ENCODE measurements around the gene SH3RF3. TPM values are rescaled to one million over a fixed set of nuclear protein-coding genes. Genes with fewer than 3 reads are reported as not detected.
A peak's percentile ranks its signal among the peaks of the same experiment; 100 is the strongest.

The SH3RF3 gene
- total RNA-seq, 2 donors from 2014 or later, result 1.0 to 1.7 TPM

DNA sequence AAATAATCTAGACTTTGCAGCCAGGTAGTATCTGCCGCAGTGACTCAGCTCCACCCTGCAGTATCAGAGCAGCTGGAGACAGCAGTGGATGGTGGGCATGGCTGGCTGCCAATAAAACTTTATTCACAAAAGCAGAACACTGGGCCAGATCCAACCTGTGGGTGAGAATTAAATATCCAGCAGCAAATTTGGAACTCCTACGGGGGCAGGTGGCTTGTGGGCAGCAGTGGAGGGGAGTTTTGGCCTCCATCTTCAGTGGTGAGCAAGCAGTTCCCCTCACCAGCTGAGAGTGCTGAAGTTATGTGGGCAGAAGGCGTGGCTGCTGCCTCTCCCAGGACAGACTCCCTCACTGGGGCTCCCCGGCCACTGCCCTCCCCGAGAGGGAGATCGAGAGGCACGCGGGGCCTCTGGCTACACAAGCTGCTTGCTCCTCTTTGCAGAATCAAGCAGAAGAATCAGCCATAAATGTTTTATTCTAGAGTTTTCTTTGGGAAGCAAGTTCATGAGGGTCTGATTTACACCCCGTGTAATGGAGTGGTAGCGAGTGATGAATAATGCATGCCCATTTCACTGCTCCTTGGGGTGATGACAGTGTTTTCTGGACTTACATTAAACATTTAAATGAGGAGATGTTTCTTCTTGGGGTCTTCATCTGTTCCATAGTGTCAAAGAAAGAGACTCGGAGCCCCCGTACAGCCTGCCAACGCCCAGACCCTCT lies 280.5 kb downstream of the SH3RF3 start:
- H3K27ac Mint-ChIP-seq, result no peak overlapping the region
- no peaks in the 10 kb centered on the region for H3K9me3 Mint-ChIP-seq
- no peak for ATAC-seq
- no peak for DNase-seq (ENCODE audit: low spot score in 2 of 2)
- no peaks in the 10 kb centered on the region for H3K36me3 Mint-ChIP-seq

DNA sequence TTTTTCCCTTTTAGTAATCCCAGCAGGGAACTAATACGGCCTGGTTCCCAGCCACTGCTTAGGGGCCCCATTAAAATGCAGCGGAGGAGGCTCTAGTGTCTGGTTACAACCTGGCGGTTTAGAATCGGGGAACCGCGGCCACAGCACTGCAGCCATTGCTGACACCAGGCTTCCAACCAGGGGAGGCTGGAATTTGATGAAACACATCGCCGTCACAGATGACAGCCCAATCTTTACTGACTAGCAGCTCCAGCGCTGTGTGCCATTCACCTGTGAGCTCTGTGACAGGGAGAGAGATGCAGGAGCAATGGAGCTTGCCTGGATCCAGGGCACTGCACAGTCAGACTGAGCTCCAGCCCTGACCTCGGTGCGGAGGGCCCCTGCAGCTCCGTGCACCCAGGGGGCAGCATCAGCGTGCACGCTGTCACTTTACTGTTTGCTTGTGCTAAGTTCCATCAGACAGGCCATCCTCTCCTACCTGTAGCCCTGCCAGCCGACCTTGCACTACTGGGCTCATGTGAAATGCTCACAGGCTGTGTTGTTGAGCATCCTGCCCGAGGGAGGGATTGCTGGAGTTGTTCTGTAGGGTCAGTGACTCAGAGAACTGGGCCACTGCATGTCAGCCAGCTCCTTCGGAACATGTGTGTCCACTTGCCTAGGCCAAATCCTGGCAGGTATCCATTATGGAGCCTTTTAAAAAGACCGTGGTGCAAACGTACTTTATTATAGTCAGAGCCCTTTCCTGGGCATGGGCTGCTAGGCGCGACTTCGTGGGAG lies 281.2 kb downstream of the SH3RF3 start:
- no peak for DNase-seq (ENCODE audit: low spot score in 2 of 2)
- no peaks in the 10 kb centered on the region for H3K9me3 Mint-ChIP-seq
- H3K36me3 Mint-ChIP-seq, result no peaks in the 10 kb centered on the region
- no peak for ATAC-seq
- H3K27ac Mint-ChIP-seq, result no peak overlapping the region

GRCh38 chr2:109411640-109412325 lies 282.8 kb downstream of the SH3RF3 start:
- Mint-ChIP-seq H3K27ac (no peak overlapping the region), H3K9me3 (no peaks in the 10 kb centered on the region), H3K36me3 (no peaks in the 10 kb centered on the region)
- ATAC-seq (no peak), DNase-seq (ENCODE audit: low spot score in 2 of 2) (no peak)

DNA sequence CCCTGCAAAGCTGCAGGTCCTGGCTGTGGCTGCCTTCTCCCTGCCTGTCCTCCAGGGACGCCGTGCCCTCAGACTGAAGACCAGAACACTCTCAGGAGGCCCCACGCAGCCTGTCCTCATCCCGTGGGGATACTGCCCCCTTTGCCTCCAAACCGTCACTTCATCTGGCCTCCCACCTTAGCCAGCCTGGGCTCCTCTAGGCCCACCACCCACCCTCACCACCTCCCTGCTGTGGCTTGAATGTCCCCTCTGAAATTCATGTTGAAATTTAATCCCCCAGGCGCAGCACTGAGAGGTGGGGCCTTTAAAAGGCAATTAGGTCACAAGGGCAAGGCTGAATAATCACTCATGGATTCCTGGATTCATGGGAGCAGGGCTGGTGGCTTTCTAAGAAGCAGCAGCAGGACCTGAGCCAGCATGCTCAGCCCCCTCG lies 286.6 kb downstream of the SH3RF3 start:
- DNase-seq (ENCODE audit: low spot score in 2 of 2), result no peak
- H3K9me3 Mint-ChIP-seq, result no peaks in the 10 kb centered on the region
- H3K27ac Mint-ChIP-seq, result no peak overlapping the region
- H3K36me3 Mint-ChIP-seq, result no peaks in the 10 kb centered on the region
- no peak for ATAC-seq

DNA sequence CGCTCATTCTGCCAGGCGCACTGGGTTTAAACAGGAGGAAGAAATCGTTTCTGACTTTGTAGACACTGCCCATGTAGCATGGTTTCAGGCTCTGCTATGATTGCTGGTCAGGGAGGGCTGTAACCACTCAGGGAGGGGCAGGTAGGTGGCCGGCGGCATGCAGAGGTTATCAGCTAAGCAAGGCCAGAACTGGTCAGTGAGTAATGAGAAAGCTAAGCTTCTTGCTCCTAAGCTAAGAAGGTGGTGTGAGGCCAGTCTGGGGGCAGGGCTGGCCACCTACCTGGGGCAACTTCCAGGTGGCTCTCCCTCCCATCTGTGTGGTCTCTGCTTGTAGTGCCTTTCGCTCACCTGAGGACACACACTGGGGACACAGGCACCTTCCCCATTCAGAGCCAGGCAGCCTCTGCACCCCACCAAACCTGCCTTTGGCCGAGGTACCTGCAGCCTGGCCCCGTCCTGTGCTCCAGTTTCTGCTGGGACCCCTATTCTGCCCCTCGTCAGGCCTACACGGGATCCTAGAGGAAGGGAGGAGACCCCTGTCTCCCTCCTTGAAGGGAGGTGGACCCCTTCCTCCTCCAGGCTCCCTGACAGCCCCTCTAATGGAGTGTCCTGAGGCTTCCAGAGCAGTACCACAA lies 288.8 kb downstream of the SH3RF3 start:
- no peaks in the 10 kb centered on the region for H3K36me3 Mint-ChIP-seq
- no peak overlapping the region for H3K27ac Mint-ChIP-seq
- no peaks in the 10 kb centered on the region for H3K9me3 Mint-ChIP-seq
- DNase-seq (ENCODE audit: low spot score in 2 of 2) (no peak), ATAC-seq (no peak)

DNA sequence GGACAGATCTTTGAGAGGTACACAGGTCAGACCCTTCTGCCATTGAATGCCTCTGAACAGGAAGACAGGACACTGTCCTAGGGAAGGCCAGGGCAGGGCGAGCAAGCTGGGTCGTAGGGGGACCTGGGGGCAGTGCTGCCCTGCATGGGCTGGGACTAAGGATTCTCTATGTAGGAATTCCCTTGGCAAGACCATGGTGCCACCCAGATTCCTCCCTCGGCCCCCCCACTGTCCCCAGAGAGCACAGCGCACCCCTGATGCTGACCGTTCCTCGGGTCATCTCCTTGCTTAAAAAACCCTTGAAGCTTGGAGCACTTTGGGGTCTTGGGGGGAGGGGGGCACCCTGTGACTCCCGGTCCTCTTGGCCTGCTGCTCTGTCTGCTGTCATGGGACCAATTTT lies 289.7 kb downstream of the SH3RF3 start:
- ATAC-seq (no peak), DNase-seq (ENCODE audit: low spot score in 2 of 2) (no peak)
- Mint-ChIP-seq H3K27ac (no peak overlapping the region), H3K9me3 (no peaks in the 10 kb centered on the region), H3K36me3 (peaks cover 0 to 7% of the 10 kb centered on the region in 2 donors)

DNA sequence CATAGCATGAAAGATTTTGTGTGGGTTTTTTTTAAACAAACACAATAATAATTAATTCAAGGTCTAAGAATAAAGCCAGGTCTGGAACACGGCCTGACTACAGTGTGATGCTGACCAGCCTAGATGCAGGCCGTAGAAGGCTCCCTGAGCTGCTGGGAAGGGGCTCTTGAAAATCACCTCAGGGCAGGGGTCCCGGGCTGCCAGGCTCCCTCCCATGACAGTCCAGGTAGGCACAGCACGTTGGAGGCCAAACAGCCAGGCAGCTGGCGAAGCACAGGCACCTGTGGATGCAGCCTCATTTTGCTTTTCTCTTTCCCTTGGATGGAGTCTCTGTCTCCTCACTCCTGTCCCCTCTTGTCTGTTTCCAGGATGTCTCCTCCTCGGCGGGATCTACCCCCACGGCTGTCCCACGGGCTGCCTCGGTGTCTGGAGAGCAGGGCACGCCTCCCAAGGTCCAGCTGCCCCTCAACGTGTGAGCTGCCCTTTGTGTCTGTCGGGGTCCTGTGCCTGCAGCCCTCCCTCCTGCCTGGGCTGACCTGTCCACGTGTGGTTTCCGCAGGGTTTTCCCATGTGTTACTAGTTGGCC lies 290.3 kb downstream of the SH3RF3 start:
- H3K9me3 Mint-ChIP-seq, result no peaks in the 10 kb centered on the region
- no peak for ATAC-seq
- H3K27ac Mint-ChIP-seq, result no peak overlapping the region
- no peak for DNase-seq (ENCODE audit: low spot score in 2 of 2)
- peaks cover 0 to 7% of the 10 kb centered on the region in 2 donors for H3K36me3 Mint-ChIP-seq

GRCh38 chr2:109419960-109420370 lies 291.0 kb downstream of the SH3RF3 start:
- DNase-seq (ENCODE audit: low spot score in 2 of 2) (no peak), ATAC-seq (no peak)
- H3K27ac Mint-ChIP-seq, result no peak overlapping the region
- H3K9me3 Mint-ChIP-seq, result no peaks in the 10 kb centered on the region
- H3K36me3 Mint-ChIP-seq, result peaks cover 0 to 7% of the 10 kb centered on the region in 2 donors

GRCh38 chr2:109421101-109421500 lies 292.1 kb downstream of the SH3RF3 start:
- Mint-ChIP-seq H3K9me3 (no peaks in the 10 kb centered on the region), H3K27ac (no peak overlapping the region)
- ATAC-seq, result no peak

DNA sequence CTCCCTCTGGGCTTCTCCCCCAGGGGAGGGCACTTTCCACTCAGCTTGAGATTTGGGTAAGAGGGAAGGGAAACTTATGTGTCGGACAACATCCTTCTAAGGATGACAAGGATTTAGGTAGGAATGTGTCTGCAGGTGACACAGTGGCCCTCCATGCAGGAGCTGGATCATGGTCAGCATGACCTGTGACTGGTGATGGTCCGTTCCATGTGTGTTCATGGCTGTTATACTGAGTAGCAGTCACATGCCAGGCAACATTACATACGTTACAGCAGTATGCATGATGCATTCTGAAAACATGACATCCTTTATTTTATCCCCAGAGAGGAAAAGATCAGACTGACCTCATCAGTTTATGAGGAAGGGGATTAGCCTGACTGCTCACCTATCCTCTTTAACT lies 292.6 kb downstream of the SH3RF3 start:
- Mint-ChIP-seq H3K36me3 (peaks cover 0 to 7% of the 10 kb centered on the region in 2 donors), H3K9me3 (no peaks in the 10 kb centered on the region), H3K27ac (no peak overlapping the region)
- no peak for ATAC-seq
- DNase-seq (ENCODE audit: low spot score in 2 of 2), result no peak

More at GRCh38 chr2:109421101-109421500, 292.1 kb downstream of the SH3RF3 start:
- peaks cover 0 to 7% of the 10 kb centered on the region in 2 donors for H3K36me3 Mint-ChIP-seq
- no peak for DNase-seq (ENCODE audit: low spot score in 2 of 2)

DNA sequence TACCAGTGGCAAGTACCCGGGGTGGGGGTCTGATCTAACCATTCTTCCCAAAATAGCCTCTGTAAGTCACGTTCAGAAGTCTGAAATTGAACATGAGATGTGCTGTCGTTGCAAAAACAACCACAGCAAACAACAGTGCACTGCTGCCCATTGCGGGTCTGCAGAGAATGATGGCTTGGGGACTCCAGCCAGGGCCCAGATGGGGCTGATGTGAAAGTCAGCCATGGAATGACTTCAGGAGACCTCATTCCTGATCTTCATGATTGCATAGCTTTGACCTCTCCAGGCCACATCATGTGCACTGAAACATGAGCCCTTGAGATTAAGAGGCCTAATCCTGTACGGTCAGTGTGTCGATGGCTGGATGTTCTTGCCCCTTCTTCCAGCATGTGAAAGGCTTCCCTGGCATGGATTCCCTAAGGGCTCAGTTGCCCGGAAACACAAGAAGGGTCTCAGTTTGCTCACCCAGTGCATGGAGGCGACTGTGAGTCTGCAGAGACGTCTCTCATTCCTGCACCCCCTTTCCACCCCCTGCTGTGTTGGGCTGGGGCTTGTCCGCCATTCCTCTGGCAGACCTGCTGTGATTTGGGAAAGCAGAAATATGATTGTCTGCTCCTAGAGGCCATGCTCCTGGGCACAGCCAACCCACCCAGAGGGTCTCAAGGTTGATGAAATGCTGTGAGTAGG lies 293.2 kb downstream of the SH3RF3 start:
- no peaks in the 10 kb centered on the region for H3K9me3 Mint-ChIP-seq
- DNase-seq (ENCODE audit: low spot score in 2 of 2) (no peak), ATAC-seq (no peak)
- H3K27ac Mint-ChIP-seq, result no peak overlapping the region
- peaks cover 0 to 7% of the 10 kb centered on the region in 2 donors for H3K36me3 Mint-ChIP-seq

GRCh38 chr2:109422758-109423500 lies 293.9 kb downstream of the SH3RF3 start:
- Mint-ChIP-seq H3K9me3 (no peaks in the 10 kb centered on the region), H3K27ac (no peak overlapping the region), H3K36me3 (peaks cover 0 to 7% of the 10 kb centered on the region in 2 donors)
- no peak for ATAC-seq
- DNase-seq (ENCODE audit: low spot score in 2 of 2), result no peak

DNA sequence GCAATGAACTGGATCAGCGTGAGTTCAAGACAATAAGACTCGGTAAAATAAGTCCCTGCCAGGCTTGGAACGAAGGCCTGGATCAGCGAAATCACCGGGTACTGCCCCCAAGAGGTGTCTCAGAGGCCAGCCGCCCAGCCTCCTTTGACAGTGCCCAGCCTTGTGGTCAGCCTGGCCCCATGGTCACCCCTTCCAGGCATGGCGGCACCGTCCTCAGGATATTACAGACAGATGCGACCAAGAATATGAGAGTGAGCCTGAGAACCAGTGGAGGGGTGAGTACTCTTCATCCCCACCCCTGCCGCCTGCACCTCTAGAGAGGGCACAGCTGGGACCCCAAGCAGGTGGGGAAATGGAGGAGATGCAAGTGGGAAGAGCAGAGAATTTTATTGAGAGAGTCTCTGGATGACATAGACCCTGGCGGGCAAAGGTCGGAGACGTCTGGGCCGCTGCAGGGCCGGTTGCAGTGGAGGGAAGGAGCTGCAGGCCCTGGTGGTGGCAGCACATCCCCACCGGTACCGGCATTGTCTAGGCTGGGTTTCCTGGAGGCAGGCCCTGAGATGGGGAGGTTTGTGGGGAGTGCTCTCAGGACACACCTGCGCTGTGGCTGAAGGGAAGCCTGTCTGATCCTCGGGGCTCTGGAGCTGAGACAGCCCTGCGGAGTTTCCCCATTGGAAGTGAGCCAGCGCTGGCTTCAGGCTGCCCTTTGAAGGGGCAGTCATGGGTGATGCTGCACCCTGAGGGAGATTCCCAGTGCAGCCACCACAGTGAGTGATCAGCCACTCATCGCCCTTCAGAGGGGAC lies 294.8 kb downstream of the SH3RF3 start:
- no peak for DNase-seq (ENCODE audit: low spot score in 2 of 2)
- Mint-ChIP-seq H3K9me3 (no peaks in the 10 kb centered on the region), H3K27ac (no peak overlapping the region), H3K36me3 (peaks cover 0 to 7% of the 10 kb centered on the region in 2 donors)
- peak in 1 of 2 donors; percentile 61 for ATAC-seq

DNA sequence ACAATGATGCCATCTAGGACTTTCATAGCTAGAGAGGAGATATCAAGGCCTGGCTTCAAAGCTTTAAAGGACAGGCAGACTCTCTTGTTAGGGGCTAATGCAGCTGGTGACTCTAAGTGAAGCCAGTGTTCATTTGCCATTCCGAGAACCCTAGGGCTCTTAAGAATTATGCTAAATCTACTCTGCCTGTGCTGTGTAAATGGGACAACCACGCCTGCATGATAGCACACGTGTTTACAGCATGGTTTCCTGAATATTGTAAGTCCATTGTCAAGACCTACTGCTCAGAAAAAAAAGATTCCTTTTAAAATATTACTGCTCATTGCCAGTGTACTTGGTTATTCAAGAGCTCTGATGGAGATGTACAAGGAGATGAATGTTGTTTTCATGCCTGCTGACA lies 296.4 kb downstream of the SH3RF3 start:
- peaks cover 0 to 7% of the 10 kb centered on the region in 2 donors for H3K36me3 Mint-ChIP-seq
- DNase-seq (ENCODE audit: low spot score in 2 of 2), result no peak
- no peaks in the 10 kb centered on the region for H3K9me3 Mint-ChIP-seq
- no peak overlapping the region for H3K27ac Mint-ChIP-seq
- ATAC-seq, result no peak

GRCh38 chr2:109427661-109428091 lies 298.7 kb downstream of the SH3RF3 start:
- no peaks in the 10 kb centered on the region for H3K9me3 Mint-ChIP-seq
- DNase-seq (ENCODE audit: low spot score in 2 of 2) (no peak), ATAC-seq (no peak)
- peak overlapping the region in 1 of 2 donors; percentile 25 for H3K27ac Mint-ChIP-seq
- peaks cover 0 to 7% of the 10 kb centered on the region in 2 donors for H3K36me3 Mint-ChIP-seq
